ENCODE data around the gene IGFL3.
"Not testable (repeated sequence)": the region's sequence is repeated elsewhere in the genome, so short reads cannot be mapped to it uniquely, and the experiment has no call there.

Gene IGFL3

GRCh38 chr19:46118136-46118535, 6.4 kb downstream of the IGFL3 start:
- no peak for DNase-seq

GRCh38 chr19:46116121-46116520, 8.4 kb downstream of the IGFL3 start:
- DNase-seq: no peak

DNA sequence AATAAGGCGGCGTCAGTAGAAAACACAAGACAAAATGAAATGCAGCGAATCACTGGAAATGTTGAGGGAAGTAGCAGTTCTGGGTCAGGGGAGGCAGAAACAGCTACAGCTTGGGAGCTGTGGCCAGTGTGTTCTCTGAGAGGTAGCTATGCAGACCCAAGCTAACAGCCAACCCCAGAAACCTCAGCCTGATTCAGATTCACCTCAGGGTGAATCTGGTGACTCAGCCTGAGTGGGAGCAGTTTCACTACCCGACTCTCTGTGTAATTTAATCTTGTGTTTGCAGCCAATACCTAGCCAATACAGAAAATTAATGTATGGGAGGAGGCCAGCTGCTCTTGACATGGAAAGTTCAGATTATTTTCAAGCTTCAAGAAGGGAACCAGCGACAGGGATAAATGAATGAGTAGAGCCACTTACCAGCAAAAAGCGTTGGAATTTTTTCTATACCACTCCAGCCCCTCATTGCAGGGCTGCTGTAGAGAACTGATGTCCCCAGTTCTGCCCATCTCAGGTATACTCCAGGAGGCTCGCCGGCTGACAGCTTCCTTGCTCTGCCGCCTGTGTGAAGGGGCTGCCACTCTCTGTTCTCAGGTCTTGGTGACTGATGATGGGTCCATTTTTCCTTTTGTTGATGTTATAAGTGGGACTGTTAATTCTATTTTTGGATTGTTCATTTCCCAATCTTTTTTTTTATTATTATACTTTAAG, 8.9 kb downstream of the IGFL3 start:
- DNase-seq: peak; percentile 81

DNA sequence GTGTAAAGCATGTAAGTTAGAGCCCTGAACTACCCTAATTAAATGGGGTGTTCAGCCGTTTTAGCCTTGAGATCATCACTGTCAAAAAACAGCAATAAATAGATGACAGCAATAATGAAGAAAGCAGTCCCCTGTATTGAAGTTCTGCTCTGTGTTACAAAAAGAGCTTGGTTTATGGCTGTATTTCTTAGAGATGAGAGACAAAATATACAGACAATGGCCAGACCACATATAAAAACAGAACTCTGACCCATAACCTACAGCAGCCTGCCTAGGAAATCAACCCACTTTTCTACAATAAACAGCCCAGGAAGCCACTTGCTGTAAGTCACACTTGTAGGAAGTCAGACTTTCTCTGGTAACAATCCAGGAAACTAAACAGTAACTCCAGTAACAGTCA, 10.8 kb downstream of the IGFL3 start:
- no peak for DNase-seq

DNA sequence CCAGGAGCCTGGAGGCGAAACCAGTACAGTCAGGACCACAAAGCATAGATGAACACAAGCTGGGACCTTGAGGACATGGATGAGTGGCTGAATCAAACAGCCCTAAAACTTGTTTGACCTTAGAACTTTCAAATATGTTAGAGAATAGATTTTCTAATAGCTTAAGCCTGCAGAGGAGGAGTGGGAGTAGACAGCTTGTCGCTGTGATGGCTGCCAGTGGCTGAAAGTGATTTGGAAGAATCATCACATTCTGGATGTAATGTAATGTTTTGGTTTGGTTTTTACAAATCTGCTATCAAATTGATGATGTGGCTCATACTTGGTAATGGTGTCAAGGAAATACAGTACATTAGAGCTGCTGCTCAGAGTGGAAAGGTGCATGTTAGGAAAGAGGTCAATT, 12.0 kb downstream of the IGFL3 start:
- no peak for DNase-seq

DNA sequence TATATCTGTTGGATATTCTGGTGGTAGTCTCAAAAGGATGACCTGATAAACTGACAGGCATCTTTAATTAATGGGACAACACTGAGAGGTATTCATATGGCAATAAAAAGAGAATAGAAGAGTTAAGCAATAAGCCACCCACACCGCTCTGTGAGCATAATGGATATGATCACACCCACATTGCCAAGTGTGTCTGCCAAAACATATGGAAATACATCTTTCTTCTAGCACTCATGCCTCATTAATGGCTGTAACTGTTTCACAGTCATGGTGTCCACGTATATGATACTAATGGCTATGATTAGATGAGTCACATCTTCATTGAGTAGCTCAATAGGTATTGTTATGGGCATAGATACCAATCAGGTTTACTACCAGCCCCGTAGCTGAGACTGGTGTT, 13.1 kb downstream of the IGFL3 start:
- no peak for DNase-seq

DNA sequence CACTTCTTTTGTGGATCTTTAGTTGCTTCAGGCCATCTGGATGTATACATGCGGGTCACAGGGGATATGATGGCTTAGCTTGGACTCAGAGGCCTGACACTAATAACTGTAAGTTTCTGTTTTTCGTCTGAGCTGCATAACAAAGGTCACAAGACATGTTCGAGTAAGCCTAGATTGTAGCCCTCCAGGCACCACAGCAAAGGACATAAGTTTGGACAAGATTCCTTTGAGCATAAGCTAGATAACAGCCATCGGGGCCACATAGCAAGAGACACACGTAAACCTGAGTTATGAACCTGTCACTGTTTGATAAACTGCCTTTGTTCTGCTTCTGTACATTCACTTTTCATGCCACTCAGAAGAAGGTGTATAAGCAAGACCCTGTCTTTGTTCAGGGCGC, 14.6 kb downstream of the IGFL3 start:
- no peak for DNase-seq

DNA sequence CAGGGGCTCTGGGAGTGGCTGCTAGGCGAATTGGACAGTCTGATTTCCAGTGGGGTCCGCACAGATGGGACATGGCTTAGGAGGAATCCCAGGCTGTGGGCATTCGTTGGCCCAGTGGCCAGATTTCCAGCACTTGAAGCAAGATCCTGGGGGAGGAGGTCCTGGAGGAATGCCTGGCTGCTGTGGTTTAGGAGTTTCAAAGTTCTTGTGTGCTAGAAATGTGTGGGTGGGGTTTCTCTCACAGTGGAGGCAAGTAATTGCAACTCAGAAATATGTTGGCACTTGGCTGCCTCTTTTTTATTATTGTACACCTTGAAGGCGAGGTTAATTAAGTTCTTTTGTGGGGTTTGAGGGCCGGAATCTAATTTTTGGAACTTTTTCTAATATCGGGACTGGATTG, 17.1 kb downstream of the IGFL3 start:
- no peak for DNase-seq

- DNase-seq: not testable (repeated sequence)
These were observed 22.2 kb downstream of the IGFL3 start for GRCh38 chr19:46102333-46102732.

DNA sequence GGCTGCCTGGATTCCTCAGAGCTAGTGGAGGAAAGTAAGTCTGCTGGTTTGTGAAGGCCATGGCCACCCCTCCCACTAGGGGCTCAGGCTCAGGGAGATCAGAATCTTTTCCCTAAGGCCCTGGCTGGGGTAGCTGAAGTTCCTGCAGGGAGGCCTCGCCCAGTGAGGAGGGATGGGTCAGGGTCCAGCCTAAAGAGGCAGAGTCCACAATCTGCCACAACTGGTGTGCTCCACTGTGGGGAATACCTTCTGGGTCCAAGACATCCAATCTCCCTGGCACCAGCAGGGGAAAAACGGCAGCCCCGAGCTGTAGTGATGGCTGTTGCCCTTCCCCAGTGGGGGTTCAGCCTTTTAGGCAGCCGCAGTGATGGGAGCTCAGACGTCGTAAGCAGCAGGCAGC, 23.2 kb downstream of the IGFL3 start:
- no peak for DNase-seq

GRCh38 chr19:46100344-46100743, 24.1 kb downstream of the IGFL3 start:
- DNase-seq: no peak

GRCh38 chr19:46090444-46090843, 34.0 kb downstream of the IGFL3 start:
- DNase-seq: no peak

GRCh38 chr19:46089432-46089831, 35.1 kb downstream of the IGFL3 start:
- no peak for DNase-seq

GRCh38 chr19:46088101-46088500, 36.4 kb downstream of the IGFL3 start:
- DNase-seq: no peak

DNA sequence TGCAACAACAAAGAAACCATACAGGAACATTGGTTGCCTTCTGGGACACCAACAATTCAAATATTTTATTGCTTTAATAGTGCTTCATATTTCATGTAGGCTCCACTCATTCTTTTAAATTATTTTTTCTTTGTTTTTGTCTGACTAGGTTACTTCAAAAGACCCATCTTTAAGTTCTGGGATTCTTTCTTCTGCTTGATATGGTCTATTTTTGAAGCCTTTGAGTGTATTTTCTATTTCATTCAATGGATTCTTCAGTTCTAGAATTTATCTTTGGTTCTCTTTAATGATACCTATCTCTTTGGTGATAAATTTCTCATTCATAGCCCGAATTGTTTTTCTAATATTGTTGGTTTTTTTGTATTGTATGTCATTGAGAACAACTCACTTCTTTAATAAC, 38.6 kb downstream of the IGFL3 start:
- DNase-seq: no peak

DNA sequence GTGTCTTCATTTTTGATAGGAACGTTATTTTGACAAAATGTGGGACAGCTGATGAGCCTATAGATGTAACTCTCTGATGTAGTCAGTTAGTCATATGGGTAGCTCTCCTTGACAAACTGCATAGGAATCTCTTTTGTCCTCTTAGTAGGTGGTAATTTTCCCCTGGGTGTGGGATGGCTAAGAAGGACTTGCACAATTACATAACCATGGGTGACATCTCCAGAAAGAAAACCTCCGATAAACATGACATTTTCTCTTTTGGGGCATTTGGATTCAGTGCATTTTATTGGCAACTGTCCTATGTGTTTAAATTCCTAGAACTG, 41.8 kb downstream of the IGFL3 start:
- DNase-seq: no peak

- DNase-seq: no peak
These were observed 42.4 kb downstream of the IGFL3 start for GRCh38 chr19:46081928-46082727.

DNA sequence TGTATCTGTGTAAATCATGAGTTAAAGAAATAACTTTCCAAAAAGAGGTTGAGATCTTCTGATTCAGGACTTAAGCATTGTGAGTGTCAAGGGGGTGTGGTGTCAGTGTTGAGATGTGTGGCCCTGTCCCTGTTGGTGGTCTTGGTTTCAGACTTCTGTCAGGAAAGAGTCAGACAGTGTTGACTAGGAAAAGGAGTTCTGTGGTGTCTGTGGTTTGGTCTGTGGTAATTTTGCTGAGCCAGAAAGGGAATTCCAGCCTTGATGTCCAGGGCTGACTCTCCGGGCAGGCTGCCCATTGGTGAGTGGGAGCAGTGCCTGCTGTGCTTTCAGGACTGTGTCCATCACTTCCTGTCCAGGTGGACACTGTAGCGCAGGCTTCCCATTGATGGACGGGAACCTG, 43.9 kb downstream of the IGFL3 start:
- peak; percentile 92 for DNase-seq

DNA sequence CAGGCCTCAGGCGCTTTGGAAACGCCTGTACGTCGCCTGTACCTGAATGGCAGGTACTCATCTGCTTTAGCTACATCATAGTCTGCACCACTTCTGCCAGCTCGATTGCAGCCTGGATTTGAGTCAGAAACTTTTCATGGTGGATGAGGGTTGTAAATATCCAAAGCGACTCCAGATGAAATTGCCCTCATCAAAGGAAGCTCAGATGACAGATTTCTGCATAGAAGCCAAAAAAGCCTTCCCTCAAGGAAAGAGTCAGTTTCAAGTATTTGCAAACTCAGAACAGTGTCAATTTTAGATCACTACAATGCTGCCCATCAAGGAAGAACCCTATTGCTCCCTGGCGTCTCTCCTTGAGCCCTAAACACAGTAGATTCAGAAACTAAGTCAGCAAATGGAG, 44.9 kb downstream of the IGFL3 start:
- DNase-seq: no peak

DNA sequence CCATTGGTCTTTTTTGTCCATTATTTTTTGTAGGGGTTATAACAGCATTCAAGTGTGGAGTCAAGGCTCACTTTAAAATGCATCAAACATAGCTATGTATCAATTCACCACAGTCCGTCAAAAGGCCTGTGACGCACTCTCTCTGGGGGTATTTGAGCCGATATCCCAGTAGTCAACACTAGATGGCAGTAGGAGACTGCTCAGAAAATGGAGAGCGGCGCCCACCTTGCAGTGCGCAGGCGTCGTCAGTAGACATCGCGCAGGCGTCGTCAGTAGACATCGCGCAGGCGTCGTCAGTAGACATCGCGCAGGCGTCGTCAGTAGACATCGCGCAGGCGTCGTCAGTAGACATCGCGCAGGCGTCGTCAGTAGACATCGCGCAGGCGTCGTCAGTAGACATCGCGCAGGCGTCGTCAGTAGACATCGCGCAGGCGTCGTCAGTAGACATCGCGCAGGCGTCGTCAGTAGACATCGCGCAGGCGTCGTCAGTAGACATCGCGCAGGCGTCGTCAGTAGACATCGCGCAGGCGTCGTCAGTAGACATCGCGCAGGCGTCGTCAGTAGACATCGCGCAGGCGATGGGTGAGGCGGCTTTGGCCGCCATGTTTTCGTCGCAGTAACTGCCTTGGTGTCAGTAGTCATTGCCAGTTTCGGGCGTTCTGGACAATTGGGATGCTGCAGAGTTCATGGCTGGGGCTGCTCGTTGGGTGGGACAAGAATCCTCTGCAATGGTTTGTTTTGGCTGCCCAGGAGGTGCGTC, 45.7 kb downstream of the IGFL3 start:
- not testable (repeated sequence) for DNase-seq

- no peak for DNase-seq
These were observed 46.7 kb downstream of the IGFL3 start for GRCh38 chr19:46077815-46078167.

DNA sequence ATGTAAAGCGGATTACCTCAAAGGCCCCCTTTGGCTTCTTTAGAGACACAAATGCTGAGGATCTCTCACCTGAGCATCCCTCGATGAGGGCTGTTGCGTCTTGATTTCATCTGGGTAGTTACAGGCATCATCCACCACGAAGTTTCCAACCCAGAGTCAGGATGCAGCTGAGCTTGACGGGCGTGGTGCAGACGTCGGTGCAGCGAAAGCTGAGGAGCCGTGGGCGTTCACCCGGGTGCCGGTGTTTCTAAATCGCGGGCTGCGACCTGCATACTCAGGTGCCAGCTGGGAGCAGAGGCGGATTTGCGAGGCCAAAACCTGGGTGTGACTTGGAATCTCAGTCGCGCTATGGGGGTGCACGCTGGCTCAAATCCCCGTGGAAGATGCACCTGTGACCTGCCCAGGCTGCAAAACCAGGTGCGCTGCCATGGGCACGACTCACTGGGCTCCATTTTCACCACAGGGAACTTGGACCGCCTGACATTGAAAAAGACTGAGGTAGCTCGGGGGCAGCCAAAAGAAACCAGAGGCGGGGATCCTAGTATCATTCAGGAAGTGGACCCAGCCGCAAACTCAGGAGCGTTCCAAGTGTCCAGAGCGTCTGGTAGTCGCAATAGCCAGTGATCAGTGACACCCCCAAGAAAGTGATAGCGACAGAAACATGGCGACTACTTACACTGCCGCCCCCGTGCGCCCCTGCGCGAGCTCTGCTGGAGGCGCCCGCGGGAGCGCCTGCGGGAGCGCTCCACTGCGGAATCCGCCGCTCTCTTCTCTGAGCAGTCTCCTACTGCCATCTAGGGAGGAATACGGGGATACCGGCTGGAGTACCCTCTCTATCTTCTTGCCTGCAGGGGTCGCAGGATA, 47.3 kb downstream of the IGFL3 start:
- peak; percentile 92 for DNase-seq
